LNCAP (cell line): ENCODE results near the gene VIP.

Experiments used
- CTCF ChIP-seq: fragments of 450-650 bp; IDR thresholded peaks from 2 replicates; pipeline ENCODE4 v1.5.1; 2017; ENCODE audit warnings: mild to moderate bottlenecking

VIP gene

GRCh38 chr6:152783217-152783878 is 32.8 kb downstream of the VIP start:
- no peak for TF ChIP-seq CTCF

GRCh38 chr6:152794696-152795095 is 44.1 kb downstream of the VIP start:
- TF ChIP-seq CTCF: no peak

GRCh38 chr6:152804150-152804549 is 53.6 kb downstream of the VIP start:
- TF ChIP-seq CTCF: no peak
